A549 (cell line): Measurements from ENCODE around the gene OR6X1.

ENCODE experiments used
- CTCF ChIP-seq: fragments of >200 bp; sonication (Bioruptor Twin); formaldehyde crosslinking; IDR thresholded peaks from 3 replicates; pipeline ENCODE4 v1.5.1; 2016
- EP300 ChIP-seq, 2 experiments: fragments of >200 bp; sonication (Bioruptor Twin); formaldehyde crosslinking; IDR thresholded peaks; 2 replicates in 1 of 2; 3 replicates in 1 of 2; pipeline ENCODE4 v1.6.1; 2016 to 2017
- HOXA7 ChIP-seq: fragments of 250-450 bp; sonication (Bioruptor Pico); IDR thresholded peaks from 2 replicates; pipeline ENCODE4 v1.5.0; 2020; ENCODE audit warnings: mild to moderate bottlenecking, moderate library complexity
- POLR2A ChIP-seq: IDR thresholded peaks from 2 replicates; pipeline ENCODE4 v1.6.1; 2012; ENCODE audit warnings: mild to moderate bottlenecking, low read length
- REST ChIP-seq: fragments of 200-600 bp; sonication (generic); IDR thresholded peaks from 2 replicates; pipeline ENCODE4 v1.6.1; 2016; ENCODE audit warnings: antibody characterized with exemption, mild to moderate bottlenecking, moderate library complexity
- SREBF2 ChIP-seq: fragments of 450-650 bp; IDR thresholded peaks from 2 replicates; pipeline ENCODE4 v1.6.1; 2014; ENCODE audit warnings: mild to moderate bottlenecking, moderate library complexity

GRCh38 chr11:123799438-123799837, 45.1 kb upstream of the OR6X1 start:
- TF ChIP-seq HOXA7 (CRISPR knock-in tag): no peak
- TF ChIP-seq EP300 (IDR thresholded peaks at IDR 0.05): no peak
- no peak for TF ChIP-seq CTCF
- no peak for TF ChIP-seq REST
- no peak for TF ChIP-seq POLR2A
- TF ChIP-seq SREBF2: no peak
